WTC11 (cell line): Measurements from ENCODE around the gene ADAMTS2. TPM values are rescaled to one million over a fixed set of nuclear protein-coding genes. Genes with fewer than 3 reads are reported as not detected.

Source experiments
- ATAC-seq: fragments of 200-7000 bp; cut with Tn5 transposase; 2 replicates; pipeline ENCODE4 v1.10.0; 2021; ENCODE audit warnings: mild to moderate bottlenecking, moderate library complexity
- CTCF ChIA-PET: fragments of 300-600 bp; sonication (Branson Sonifier 250); formaldehyde crosslinking; loops from one replicate; lab custom pipeline; 2021; ENCODE audit warnings: antibody characterized with exemption; lab: Charles Lee
- POLR2A ChIA-PET: fragments of 350-600 bp; sonication (Branson Sonifier 250); formaldehyde crosslinking; loops from one replicate; lab custom pipeline; 2021; ENCODE audit warnings: antibody characterized with exemption; lab: Charles Lee
- DNase-seq: peaks from one replicate; pipeline ENCODE4 v3.0.0; 2021; ENCODE audit warnings: low spot score
- H3K27ac Mint-ChIP-seq: 2 replicates; pipeline ENCODE4 v1.8.0; 2021; ENCODE audit warnings: mixed read lengths
- H3K27me3 Mint-ChIP-seq: 2 replicates; pipeline ENCODE4 v1.8.0; 2021; ENCODE audit warnings: low read depth, mild to moderate bottlenecking, moderate library complexity, mixed read lengths
- H3K36me3 Mint-ChIP-seq: 2 replicates; pipeline ENCODE4 v1.8.0; 2021; ENCODE audit warnings: mixed read lengths
- H3K4me1 Mint-ChIP-seq: 2 replicates; pipeline ENCODE4 v1.8.0; 2022; ENCODE audit warnings: mixed read lengths
- H3K4me3 Mint-ChIP-seq: 2 replicates; pipeline ENCODE4 v1.8.0; 2021; ENCODE audit warnings: mild to moderate bottlenecking, moderate library complexity, mixed read lengths
- H3K9me3 Mint-ChIP-seq: 2 replicates; pipeline ENCODE4 v1.8.0; 2021; ENCODE audit warnings: mixed read lengths
- ETV6 ChIP-seq: sonication (generic); formaldehyde crosslinking; IDR thresholded peaks from 2 replicates; pipeline ENCODE4 v1.8.1; 2022; ENCODE audit warnings: mild to moderate bottlenecking, missing genetic modification reagents
- GRHL2 ChIP-seq: fragments of 250-450 bp; sonication (Bioruptor Pico); IDR thresholded peaks from 2 replicates; pipeline ENCODE4 v1.8.0; 2022; ENCODE audit warnings: mild to moderate bottlenecking, moderate library complexity; ENCODE audit not compliant: insufficient replicate concordance, severe bottlenecking
- NR1H2 ChIP-seq: sonication (generic); formaldehyde crosslinking; IDR thresholded peaks from 2 replicates; pipeline ENCODE4 v1.9.0; 2021; ENCODE audit warnings: mild to moderate bottlenecking, moderate library complexity, missing genetic modification reagents
- RELA ChIP-seq: sonication (generic); formaldehyde crosslinking; IDR thresholded peaks from 2 replicates; pipeline ENCODE4 v1.8.1; 2022; ENCODE audit warnings: missing genetic modification reagents, mild to moderate bottlenecking, borderline replicate concordance
- RORB ChIP-seq: fragments of 250-450 bp; sonication (Bioruptor Pico); IDR thresholded peaks from 2 replicates; pipeline ENCODE4 v1.9.0; 2021; ENCODE audit warnings: mild to moderate bottlenecking
- TEAD4 ChIP-seq: sonication (generic); formaldehyde crosslinking; IDR thresholded peaks from 2 replicates; pipeline ENCODE4 v1.8.0; 2022; ENCODE audit warnings: mild to moderate bottlenecking, missing genetic modification reagents
- total RNA-seq: library from RNA; stranded (reverse); gene quantifications from 3 replicates; pipeline ENCODE4 v1.2.3, GENCODE V29; 2021
- TF ChIP-seq, protein P1 (sequence below): sonication (generic); formaldehyde crosslinking; IDR thresholded peaks from 2 replicates; pipeline ENCODE4 v1.8.0; 2022; ENCODE audit warnings: missing genetic modification reagents
- TF ChIP-seq, protein P2 (sequence below): sonication (generic); formaldehyde crosslinking; IDR thresholded peaks from 2 replicates; pipeline ENCODE4 v1.8.1; 2022; ENCODE audit warnings: mild to moderate bottlenecking, missing genetic modification reagents, moderate library complexity, borderline replicate concordance
- TF ChIP-seq, protein P3 (sequence below): sonication (generic); formaldehyde crosslinking; conservative IDR thresholded peaks from 2 replicates; pipeline ENCODE4 v1.8.1; 2023; ENCODE audit warnings: mild to moderate bottlenecking, low read depth, missing genetic modification reagents, moderate library complexity
- TF ChIP-seq, protein P4 (sequence below): sonication (generic); formaldehyde crosslinking; IDR thresholded peaks from 2 replicates; pipeline ENCODE4 v1.8.1; 2022; ENCODE audit warnings: missing genetic modification reagents, borderline replicate concordance
- TF ChIP-seq, protein P5 (sequence below): fragments of 250-450 bp; sonication (Bioruptor Pico); IDR thresholded peaks from 2 replicates; pipeline ENCODE4 v1.8.0; 2021; ENCODE audit warnings: mild to moderate bottlenecking
- TF ChIP-seq, protein P6 (sequence below): fragments of 250-450 bp; sonication (Bioruptor Pico); IDR thresholded peaks from 2 replicates; pipeline ENCODE4 v1.9.0; 2021; ENCODE audit warnings: mild to moderate bottlenecking
- TF ChIP-seq, protein P7 (sequence below): fragments of 250-450 bp; sonication (Bioruptor Pico); IDR thresholded peaks from 2 replicates; pipeline ENCODE4 v1.9.0; 2021; ENCODE audit warnings: moderate library complexity, mild to moderate bottlenecking, inconsistent platforms, borderline replicate concordance
- TF ChIP-seq, protein P8 (sequence below): sonication (generic); formaldehyde crosslinking; IDR thresholded peaks from 2 replicates; pipeline ENCODE4 v1.8.0; 2022; ENCODE audit warnings: mild to moderate bottlenecking, missing genetic modification reagents

Gene ADAMTS2
- total RNA-seq, 1 experiment from 2014 or later, result 11.2 TPM

DNA sequence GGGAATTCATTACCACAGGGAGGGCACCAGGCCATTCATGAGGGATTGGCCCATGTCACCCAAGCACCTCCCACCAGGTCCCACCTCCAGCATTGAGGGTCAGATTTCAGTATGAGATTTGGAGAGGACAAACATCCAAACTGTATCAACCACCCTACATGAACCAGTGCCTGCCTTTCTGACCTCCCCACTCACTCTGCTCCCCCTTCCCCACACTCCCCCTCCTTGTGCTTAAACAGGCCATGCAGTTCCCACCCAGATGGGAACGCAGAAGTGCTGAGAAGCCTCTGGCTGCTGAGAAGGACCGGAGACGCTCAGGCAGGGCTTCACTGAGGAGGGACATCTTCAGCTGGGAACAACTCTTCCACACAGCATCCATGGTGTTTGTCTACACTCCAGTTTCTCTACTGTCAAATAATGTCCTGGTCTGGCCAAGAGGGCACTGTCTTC is 30.0 kb upstream of the ADAMTS2 start (continued):
- TF ChIP-seq, protein P1, sequence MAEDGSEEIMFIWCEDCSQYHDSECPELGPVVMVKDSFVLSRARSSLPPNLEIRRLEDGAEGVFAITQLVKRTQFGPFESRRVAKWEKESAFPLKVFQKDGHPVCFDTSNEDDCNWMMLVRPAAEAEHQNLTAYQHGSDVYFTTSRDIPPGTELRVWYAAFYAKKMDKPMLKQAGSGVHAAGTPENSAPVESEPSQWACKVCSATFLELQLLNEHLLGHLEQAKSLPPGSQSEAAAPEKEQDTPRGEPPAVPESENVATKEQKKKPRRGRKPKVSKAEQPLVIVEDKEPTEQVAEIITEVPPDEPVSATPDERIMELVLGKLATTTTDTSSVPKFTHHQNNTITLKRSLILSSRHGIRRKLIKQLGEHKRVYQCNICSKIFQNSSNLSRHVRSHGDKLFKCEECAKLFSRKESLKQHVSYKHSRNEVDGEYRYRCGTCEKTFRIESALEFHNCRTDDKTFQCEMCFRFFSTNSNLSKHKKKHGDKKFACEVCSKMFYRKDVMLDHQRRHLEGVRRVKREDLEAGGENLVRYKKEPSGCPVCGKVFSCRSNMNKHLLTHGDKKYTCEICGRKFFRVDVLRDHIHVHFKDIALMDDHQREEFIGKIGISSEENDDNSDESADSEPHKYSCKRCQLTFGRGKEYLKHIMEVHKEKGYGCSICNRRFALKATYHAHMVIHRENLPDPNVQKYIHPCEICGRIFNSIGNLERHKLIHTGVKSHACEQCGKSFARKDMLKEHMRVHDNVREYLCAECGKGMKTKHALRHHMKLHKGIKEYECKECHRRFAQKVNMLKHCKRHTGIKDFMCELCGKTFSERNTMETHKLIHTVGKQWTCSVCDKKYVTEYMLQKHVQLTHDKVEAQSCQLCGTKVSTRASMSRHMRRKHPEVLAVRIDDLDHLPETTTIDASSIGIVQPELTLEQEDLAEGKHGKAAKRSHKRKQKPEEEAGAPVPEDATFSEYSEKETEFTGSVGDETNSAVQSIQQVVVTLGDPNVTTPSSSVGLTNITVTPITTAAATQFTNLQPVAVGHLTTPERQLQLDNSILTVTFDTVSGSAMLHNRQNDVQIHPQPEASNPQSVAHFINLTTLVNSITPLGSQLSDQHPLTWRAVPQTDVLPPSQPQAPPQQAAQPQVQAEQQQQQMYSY (CRISPR knock-in tag), result no peak
- no peak for TF ChIP-seq RELA (CRISPR knock-in tag)
- TF ChIP-seq, protein P2, sequence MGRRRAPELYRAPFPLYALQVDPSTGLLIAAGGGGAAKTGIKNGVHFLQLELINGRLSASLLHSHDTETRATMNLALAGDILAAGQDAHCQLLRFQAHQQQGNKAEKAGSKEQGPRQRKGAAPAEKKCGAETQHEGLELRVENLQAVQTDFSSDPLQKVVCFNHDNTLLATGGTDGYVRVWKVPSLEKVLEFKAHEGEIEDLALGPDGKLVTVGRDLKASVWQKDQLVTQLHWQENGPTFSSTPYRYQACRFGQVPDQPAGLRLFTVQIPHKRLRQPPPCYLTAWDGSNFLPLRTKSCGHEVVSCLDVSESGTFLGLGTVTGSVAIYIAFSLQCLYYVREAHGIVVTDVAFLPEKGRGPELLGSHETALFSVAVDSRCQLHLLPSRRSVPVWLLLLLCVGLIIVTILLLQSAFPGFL (CRISPR knock-in tag), result no peak
- TF ChIP-seq, protein P3, sequence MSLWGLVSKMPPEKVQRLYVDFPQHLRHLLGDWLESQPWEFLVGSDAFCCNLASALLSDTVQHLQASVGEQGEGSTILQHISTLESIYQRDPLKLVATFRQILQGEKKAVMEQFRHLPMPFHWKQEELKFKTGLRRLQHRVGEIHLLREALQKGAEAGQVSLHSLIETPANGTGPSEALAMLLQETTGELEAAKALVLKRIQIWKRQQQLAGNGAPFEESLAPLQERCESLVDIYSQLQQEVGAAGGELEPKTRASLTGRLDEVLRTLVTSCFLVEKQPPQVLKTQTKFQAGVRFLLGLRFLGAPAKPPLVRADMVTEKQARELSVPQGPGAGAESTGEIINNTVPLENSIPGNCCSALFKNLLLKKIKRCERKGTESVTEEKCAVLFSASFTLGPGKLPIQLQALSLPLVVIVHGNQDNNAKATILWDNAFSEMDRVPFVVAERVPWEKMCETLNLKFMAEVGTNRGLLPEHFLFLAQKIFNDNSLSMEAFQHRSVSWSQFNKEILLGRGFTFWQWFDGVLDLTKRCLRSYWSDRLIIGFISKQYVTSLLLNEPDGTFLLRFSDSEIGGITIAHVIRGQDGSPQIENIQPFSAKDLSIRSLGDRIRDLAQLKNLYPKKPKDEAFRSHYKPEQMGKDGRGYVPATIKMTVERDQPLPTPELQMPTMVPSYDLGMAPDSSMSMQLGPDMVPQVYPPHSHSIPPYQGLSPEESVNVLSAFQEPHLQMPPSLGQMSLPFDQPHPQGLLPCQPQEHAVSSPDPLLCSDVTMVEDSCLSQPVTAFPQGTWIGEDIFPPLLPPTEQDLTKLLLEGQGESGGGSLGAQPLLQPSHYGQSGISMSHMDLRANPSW (CRISPR knock-in tag), result no peak
- TF ChIP-seq, protein P4, sequence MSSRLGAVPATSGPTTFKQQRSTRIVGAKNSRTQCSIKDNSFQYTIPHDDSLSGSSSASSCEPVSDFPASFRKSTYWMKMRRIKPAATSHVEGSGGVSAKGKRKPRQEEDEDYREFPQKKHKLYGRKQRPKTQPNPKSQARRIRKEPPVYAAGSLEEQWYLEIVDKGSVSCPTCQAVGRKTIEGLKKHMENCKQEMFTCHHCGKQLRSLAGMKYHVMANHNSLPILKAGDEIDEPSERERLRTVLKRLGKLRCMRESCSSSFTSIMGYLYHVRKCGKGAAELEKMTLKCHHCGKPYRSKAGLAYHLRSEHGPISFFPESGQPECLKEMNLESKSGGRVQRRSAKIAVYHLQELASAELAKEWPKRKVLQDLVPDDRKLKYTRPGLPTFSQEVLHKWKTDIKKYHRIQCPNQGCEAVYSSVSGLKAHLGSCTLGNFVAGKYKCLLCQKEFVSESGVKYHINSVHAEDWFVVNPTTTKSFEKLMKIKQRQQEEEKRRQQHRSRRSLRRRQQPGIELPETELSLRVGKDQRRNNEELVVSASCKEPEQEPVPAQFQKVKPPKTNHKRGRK, result no peak
- TF ChIP-seq ETV6 (CRISPR knock-in tag), result no peak
- TF ChIP-seq, protein P5, sequence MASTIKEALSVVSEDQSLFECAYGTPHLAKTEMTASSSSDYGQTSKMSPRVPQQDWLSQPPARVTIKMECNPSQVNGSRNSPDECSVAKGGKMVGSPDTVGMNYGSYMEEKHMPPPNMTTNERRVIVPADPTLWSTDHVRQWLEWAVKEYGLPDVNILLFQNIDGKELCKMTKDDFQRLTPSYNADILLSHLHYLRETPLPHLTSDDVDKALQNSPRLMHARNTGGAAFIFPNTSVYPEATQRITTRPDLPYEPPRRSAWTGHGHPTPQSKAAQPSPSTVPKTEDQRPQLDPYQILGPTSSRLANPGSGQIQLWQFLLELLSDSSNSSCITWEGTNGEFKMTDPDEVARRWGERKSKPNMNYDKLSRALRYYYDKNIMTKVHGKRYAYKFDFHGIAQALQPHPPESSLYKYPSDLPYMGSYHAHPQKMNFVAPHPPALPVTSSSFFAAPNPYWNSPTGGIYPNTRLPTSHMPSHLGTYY, result no peak

DNA sequence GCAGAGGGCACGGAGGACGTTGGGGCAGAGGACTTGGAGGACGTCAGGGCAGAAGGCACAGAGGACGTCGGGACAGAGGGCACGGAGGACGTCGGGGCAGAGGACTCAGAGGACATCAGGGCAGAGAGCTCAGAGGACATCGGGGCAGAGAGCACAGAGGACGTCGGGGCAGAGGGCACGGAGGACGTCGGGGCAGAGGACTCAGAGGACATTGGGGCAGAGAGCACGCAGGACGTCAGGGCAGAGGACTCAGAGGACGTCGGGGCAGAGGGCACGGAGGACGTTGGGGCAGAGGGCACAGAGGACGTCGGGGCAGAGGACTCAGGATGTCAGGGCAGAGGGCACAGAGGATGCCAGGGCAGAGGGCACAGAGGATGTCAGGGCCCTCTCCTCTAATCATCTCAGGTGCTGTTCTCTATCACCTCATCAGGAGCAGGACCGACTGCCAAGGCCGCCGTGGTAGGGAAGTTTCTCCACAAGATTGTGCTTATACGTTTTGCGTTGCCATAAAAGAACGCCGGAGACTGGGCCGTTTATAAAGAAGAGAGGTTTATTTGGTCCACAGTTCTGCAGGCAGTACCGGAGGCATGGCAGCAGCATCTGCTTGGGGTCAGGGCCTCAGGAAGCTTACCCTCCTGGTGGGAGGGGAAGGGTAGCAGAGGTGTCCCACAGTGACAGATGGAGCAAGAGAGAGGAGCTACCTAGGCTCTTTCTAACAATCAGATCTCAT is 29.4 kb upstream of the ADAMTS2 start:
- Mint-ChIP-seq H3K27me3 (no peaks in the 10 kb centered on the region; the same call in 1 of the 2 replicates), H3K36me3 (no peaks in the 10 kb centered on the region), H3K4me3 (no peak overlapping the region), H3K9me3 (peaks cover 16% of the 10 kb centered on the region), H3K27ac (no peak overlapping the region), H3K4me1 (no peaks in the 10 kb centered on the region)
- ChIA-PET CTCF (no interaction called here), POLR2A (no interaction called here)
- peak; percentile 6 for DNase-seq
- no peak for ATAC-seq
- TF ChIP-seq, protein P6, sequence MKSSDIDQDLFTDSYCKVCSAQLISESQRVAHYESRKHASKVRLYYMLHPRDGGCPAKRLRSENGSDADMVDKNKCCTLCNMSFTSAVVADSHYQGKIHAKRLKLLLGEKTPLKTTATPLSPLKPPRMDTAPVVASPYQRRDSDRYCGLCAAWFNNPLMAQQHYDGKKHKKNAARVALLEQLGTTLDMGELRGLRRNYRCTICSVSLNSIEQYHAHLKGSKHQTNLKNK, result no peak
- TF ChIP-seq, protein P7, sequence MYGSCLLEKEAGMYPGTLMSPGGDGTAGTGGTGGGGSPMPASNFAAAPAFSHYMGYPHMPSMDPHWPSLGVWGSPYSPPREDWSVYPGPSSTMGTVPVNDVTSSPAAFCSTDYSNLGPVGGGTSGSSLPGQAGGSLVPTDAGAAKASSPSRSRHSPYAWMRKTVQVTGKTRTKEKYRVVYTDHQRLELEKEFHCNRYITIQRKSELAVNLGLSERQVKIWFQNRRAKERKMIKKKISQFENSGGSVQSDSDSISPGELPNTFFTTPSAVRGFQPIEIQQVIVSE (CRISPR knock-in tag), result no peak
- TF ChIP-seq RORB (no peak), NR1H2 (CRISPR knock-in tag) (no peak), GRHL2 (CRISPR knock-in tag) (no peak), TEAD4 (CRISPR knock-in tag) (no peak)
- TF ChIP-seq, protein P5, result no peak
- TF ChIP-seq, protein P8, sequence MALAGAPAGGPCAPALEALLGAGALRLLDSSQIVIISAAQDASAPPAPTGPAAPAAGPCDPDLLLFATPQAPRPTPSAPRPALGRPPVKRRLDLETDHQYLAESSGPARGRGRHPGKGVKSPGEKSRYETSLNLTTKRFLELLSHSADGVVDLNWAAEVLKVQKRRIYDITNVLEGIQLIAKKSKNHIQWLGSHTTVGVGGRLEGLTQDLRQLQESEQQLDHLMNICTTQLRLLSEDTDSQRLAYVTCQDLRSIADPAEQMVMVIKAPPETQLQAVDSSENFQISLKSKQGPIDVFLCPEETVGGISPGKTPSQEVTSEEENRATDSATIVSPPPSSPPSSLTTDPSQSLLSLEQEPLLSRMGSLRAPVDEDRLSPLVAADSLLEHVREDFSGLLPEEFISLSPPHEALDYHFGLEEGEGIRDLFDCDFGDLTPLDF (CRISPR knock-in tag), result no peak
